ENCODE data around the gene XRCC4.

GRCh38 chr5:83149671-83150070 lies 72.3 kb downstream of the XRCC4 start:
- TF ChIP-seq CTCF (IDR thresholded peaks at IDR 0.05) (no peak), POLR2A (IDR thresholded peaks at IDR 0.05) (no peak)
